Measurements from ENCODE around the gene GNPDA1. TPM values are rescaled to one million over a fixed set of nuclear protein-coding genes. Genes with fewer than 3 reads are reported as not detected.
"Not testable (repeated sequence)": the region's sequence is repeated elsewhere in the genome, so short reads cannot be mapped to it uniquely, and the experiment has no call there.

GNPDA1 gene
- total RNA-seq, 1 donor from 2014 or later, result 20.2 TPM

- Mint-ChIP-seq H3K27me3 (ENCODE audit: unreplicated experiment) (no peaks in the 10 kb centered on the region), H3K4me3 (ENCODE audit: unreplicated experiment) (no peak overlapping the region), H3K36me3 (ENCODE audit: unreplicated experiment) (no peaks in the 10 kb centered on the region), H3K27ac (ENCODE audit: unreplicated experiment) (no peak overlapping the region), H3K9me3 (ENCODE audit: unreplicated experiment) (peaks cover 2% of the 10 kb centered on the region), H3K4me1 (ENCODE audit: low read depth, unreplicated experiment) (no peaks in the 10 kb centered on the region)
- no peak for TF ChIP-seq CTCF (IDR thresholded peaks at IDR 0.05; ENCODE audit: partially characterized antibody, unreplicated experiment)
- no peak for DNase-seq
Measured at GRCh38 chr5:142055301-142055700, 42.5 kb upstream of the GNPDA1 start.

- no peak overlapping the region for H3K27ac Mint-ChIP-seq (ENCODE audit: unreplicated experiment)
Measured at GRCh38 chr5:142053426-142054151, 40.8 kb upstream of the GNPDA1 start.

GRCh38 chr5:142052026-142052425, 39.2 kb upstream of the GNPDA1 start:
- not testable (repeated sequence) for DNase-seq; H3K4me3 Mint-ChIP-seq (ENCODE audit: unreplicated experiment); H3K4me1 Mint-ChIP-seq (ENCODE audit: low read depth, unreplicated experiment); H3K36me3 Mint-ChIP-seq (ENCODE audit: unreplicated experiment); H3K27ac Mint-ChIP-seq (ENCODE audit: unreplicated experiment); H3K9me3 Mint-ChIP-seq (ENCODE audit: unreplicated experiment); H3K27me3 Mint-ChIP-seq (ENCODE audit: unreplicated experiment)

More at GRCh38 chr5:142053426-142054151, 40.8 kb upstream of the GNPDA1 start:
- Mint-ChIP-seq H3K4me3 (ENCODE audit: unreplicated experiment) (no peak overlapping the region), H3K4me1 (ENCODE audit: low read depth, unreplicated experiment) (no peaks in the 10 kb centered on the region), H3K36me3 (ENCODE audit: unreplicated experiment) (no peaks in the 10 kb centered on the region), H3K9me3 (ENCODE audit: unreplicated experiment) (peaks cover 2% of the 10 kb centered on the region), H3K27me3 (ENCODE audit: unreplicated experiment) (no peaks in the 10 kb centered on the region)
- no peak for TF ChIP-seq CTCF (IDR thresholded peaks at IDR 0.05; ENCODE audit: partially characterized antibody, unreplicated experiment)
- DNase-seq, result no peak

GRCh38 chr5:142048272-142048671, 35.4 kb upstream of the GNPDA1 start:
- peaks cover 5% of the 10 kb centered on the region for H3K9me3 Mint-ChIP-seq (ENCODE audit: unreplicated experiment)
- H3K36me3 Mint-ChIP-seq (ENCODE audit: unreplicated experiment), result no peaks in the 10 kb centered on the region
- no peak for DNase-seq
- TF ChIP-seq CTCF (IDR thresholded peaks at IDR 0.05; ENCODE audit: partially characterized antibody, unreplicated experiment), result no peak
- no peaks in the 10 kb centered on the region for H3K4me1 Mint-ChIP-seq (ENCODE audit: low read depth, unreplicated experiment)
- H3K27ac Mint-ChIP-seq (ENCODE audit: unreplicated experiment), result no peak overlapping the region
- H3K27me3 Mint-ChIP-seq (ENCODE audit: unreplicated experiment), result no peaks in the 10 kb centered on the region
- no peak overlapping the region for H3K4me3 Mint-ChIP-seq (ENCODE audit: unreplicated experiment)

GRCh38 chr5:142046191-142046590, 33.4 kb upstream of the GNPDA1 start:
- Mint-ChIP-seq H3K4me3 (ENCODE audit: unreplicated experiment) (no peak overlapping the region), H3K27me3 (ENCODE audit: unreplicated experiment) (no peaks in the 10 kb centered on the region), H3K9me3 (ENCODE audit: unreplicated experiment) (peaks cover 5% of the 10 kb centered on the region), H3K36me3 (ENCODE audit: unreplicated experiment) (no peaks in the 10 kb centered on the region), H3K27ac (ENCODE audit: unreplicated experiment) (no peak overlapping the region), H3K4me1 (ENCODE audit: low read depth, unreplicated experiment) (no peaks in the 10 kb centered on the region)
- DNase-seq, result no peak
- TF ChIP-seq CTCF (IDR thresholded peaks at IDR 0.05; ENCODE audit: partially characterized antibody, unreplicated experiment), result no peak

DNA sequence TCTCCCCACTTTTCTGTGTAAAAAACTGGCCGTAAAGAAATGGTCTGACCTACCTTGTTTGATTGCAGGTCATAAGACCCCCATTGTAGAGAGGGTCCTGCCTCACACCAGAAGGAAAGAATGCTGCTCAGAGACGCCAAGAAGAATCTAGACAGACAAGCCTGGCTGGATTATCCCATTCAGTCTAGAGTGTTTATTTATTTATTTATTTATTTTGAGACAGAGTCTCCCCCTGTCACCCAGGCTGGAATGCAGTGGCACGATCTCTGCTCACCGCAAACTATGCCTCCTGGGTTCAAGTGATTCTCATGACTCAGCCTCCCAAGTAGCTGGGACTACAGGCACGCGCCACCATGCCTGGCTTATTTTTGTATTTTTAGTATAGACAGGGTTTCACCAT, 28.1 kb upstream of the GNPDA1 start:
- not testable (repeated sequence) for H3K27ac Mint-ChIP-seq (ENCODE audit: unreplicated experiment); H3K36me3 Mint-ChIP-seq (ENCODE audit: unreplicated experiment); DNase-seq; H3K4me1 Mint-ChIP-seq (ENCODE audit: low read depth, unreplicated experiment); H3K9me3 Mint-ChIP-seq (ENCODE audit: unreplicated experiment); H3K27me3 Mint-ChIP-seq (ENCODE audit: unreplicated experiment); H3K4me3 Mint-ChIP-seq (ENCODE audit: unreplicated experiment)
